Neural progenitor cell (in vitro differentiated cells): ENCODE results near the gene RASSF3. TPM values are rescaled to one million over a fixed set of nuclear protein-coding genes. Genes with fewer than 3 reads are reported as not detected.

Experiments
- DNase-seq: peaks from one replicate; pipeline ENCODE4 v3.0.0-alpha.2; 2016; ENCODE audit warnings: low spot score
- H2AFZ ChIP-seq: fragments of 200-600 bp; sonication (generic); replicated peaks from 2 replicates; pipeline ENCODE4 v1.6.1; 2016; ENCODE audit warnings: antibody characterized with exemption
- H3F3A ChIP-seq: fragments of 200-600 bp; sonication (generic); 2 replicates; pipeline ENCODE4 v1.6.1; 2016; ENCODE audit warnings: antibody characterized with exemption, low read depth
- H3K27ac ChIP-seq: fragments of 200-600 bp; sonication (generic); 2 replicates; pipeline ENCODE4 v1.5.1; 2016; ENCODE audit warnings: mild to moderate bottlenecking
- H3K27me3 ChIP-seq: fragments of 200-600 bp; sonication (generic); 2 replicates; pipeline ENCODE4 v1.6.1; 2016; ENCODE audit warnings: mild to moderate bottlenecking, moderate library complexity
- H3K36me3 ChIP-seq: fragments of 200-600 bp; sonication (generic); 2 replicates; pipeline ENCODE4 v1.5.1; 2016
- H3K4me1 ChIP-seq: fragments of 200-600 bp; sonication (generic); 2 replicates; pipeline ENCODE4 v1.6.1; 2016; ENCODE audit warnings: mixed run types
- H3K4me2 ChIP-seq: fragments of 200-600 bp; sonication (generic); 2 replicates; pipeline ENCODE4 v1.6.1; 2016
- H3K4me3 ChIP-seq: fragments of 200-600 bp; sonication (generic); 2 replicates; pipeline ENCODE4 v1.5.1; 2016
- H3K79me2 ChIP-seq: fragments of 200-600 bp; sonication (generic); 2 replicates; pipeline ENCODE4 v1.6.1; 2016; ENCODE audit warnings: low read depth
- H3K9ac ChIP-seq: fragments of 200-600 bp; sonication (generic); 2 replicates; pipeline ENCODE4 v1.6.1; 2016
- H3K9me3 ChIP-seq: fragments of 200-600 bp; sonication (generic); 2 replicates; pipeline ENCODE4 v1.5.1; 2016; ENCODE audit warnings: low read depth
- H4K20me1 ChIP-seq: fragments of 200-600 bp; sonication (generic); 2 replicates; pipeline ENCODE4 v1.6.1; 2016; ENCODE audit warnings: low read depth
- H3K27ac Mint-ChIP-seq: 3 replicates; pipeline ENCODE4 v1.8.0; 2021; ENCODE audit warnings: mixed read lengths
- H3K27me3 Mint-ChIP-seq: 2 replicates; pipeline ENCODE4 v1.8.0; 2022; ENCODE audit warnings: low read depth, mild to moderate bottlenecking, inconsistent platforms, moderate library complexity, mixed read lengths; ENCODE audit not compliant: insufficient read depth
- H3K36me3 Mint-ChIP-seq: 3 replicates; pipeline ENCODE4 v1.8.0; 2021; ENCODE audit warnings: mixed read lengths
- H3K4me1 Mint-ChIP-seq: 3 replicates; pipeline ENCODE4 v1.8.0; 2021; ENCODE audit warnings: mixed read lengths
- H3K4me3 Mint-ChIP-seq: 3 replicates; pipeline ENCODE4 v1.8.0; 2021; ENCODE audit warnings: mild to moderate bottlenecking, moderate library complexity, mixed read lengths
- H3K9me3 Mint-ChIP-seq: 3 replicates; pipeline ENCODE4 v1.8.0; 2020; ENCODE audit warnings: mixed read lengths
- CTCF ChIP-seq: fragments of 200-600 bp; sonication (generic); IDR thresholded peaks from 2 replicates; pipeline ENCODE4 v1.5.1; 2017; ENCODE audit warnings: antibody characterized with exemption, mild to moderate bottlenecking
- EZH2 ChIP-seq: fragments of 200-600 bp; sonication (generic); IDR thresholded peaks from 2 replicates; pipeline ENCODE4 v1.6.1; 2017; ENCODE audit warnings: antibody characterized with exemption, mild to moderate bottlenecking, moderate library complexity
- EZH2phosphoT487 ChIP-seq: fragments of 200-600 bp; sonication (generic); IDR thresholded peaks from 2 replicates; pipeline ENCODE4 v1.6.1; 2017; ENCODE audit warnings: antibody characterized with exemption
- total RNA-seq: library from RNA; depleted of rRNA; stranded (reverse); fragments of >200 nt; gene quantifications from 2 replicates; pipeline ENCODE4 v1.2.3, GENCODE V29; 2015; ENCODE audit warnings: low replicate concordance

The RASSF3 gene
- total RNA-seq, 1 donor from 2014 or later, result 14.5 TPM

GRCh38 chr12:64669270-64669842 is 59.1 kb downstream of the RASSF3 start:
- Histone ChIP-seq H3K79me2 (peaks cover 39% of the 10 kb centered on the region), H3K36me3 (no peaks in the 10 kb centered on the region), H3K27me3 (no peaks in the 10 kb centered on the region), H3K27ac (no peak overlapping the region), H3K4me2 (no peak overlapping the region), H2AFZ (no peak overlapping the region), H3K4me3 (no peak overlapping the region), H3K9ac (no peak overlapping the region), H3K4me1 (peaks cover 25% of the 10 kb centered on the region), H3F3A (no peaks in the 10 kb centered on the region), H4K20me1 (peaks cover 58% of the 10 kb centered on the region), H3K9me3 (no peaks in the 10 kb centered on the region)
- Mint-ChIP-seq H3K36me3 (no peaks in the 10 kb centered on the region), H3K9me3 (no peaks in the 10 kb centered on the region), H3K27me3 (no peaks in the 10 kb centered on the region), H3K4me3 (no peak overlapping the region), H3K4me1 (peaks cover 57% of the 10 kb centered on the region), H3K27ac (peak overlapping the region; percentile 8)
- TF ChIP-seq EZH2 (no peak), CTCF (no peak), EZH2phosphoT487 (no peak)
- DNase-seq, result no peak

- no peak overlapping the region for H2AFZ ChIP-seq
- no peak overlapping the region for H3K27ac Mint-ChIP-seq
- H3K27me3 Mint-ChIP-seq, result no peaks in the 10 kb centered on the region
- no peak overlapping the region for H3K9ac ChIP-seq
- peaks cover 25% of the 10 kb centered on the region for H3K4me1 ChIP-seq
- H3K4me1 Mint-ChIP-seq, result peaks cover 61% of the 10 kb centered on the region
- H4K20me1 ChIP-seq, result peaks cover 64% of the 10 kb centered on the region
- no peak for DNase-seq
- H3K9me3 Mint-ChIP-seq, result no peaks in the 10 kb centered on the region
- H3K4me3 ChIP-seq, result no peak overlapping the region
- H3K36me3 ChIP-seq, result no peaks in the 10 kb centered on the region
- no peaks in the 10 kb centered on the region for H3K36me3 Mint-ChIP-seq
- no peak overlapping the region for H3K4me2 ChIP-seq
- no peak overlapping the region for H3K27ac ChIP-seq
- H3F3A ChIP-seq, result peaks cover 1% of the 10 kb centered on the region
- H3K9me3 ChIP-seq, result no peaks in the 10 kb centered on the region
- no peak overlapping the region for H3K4me3 Mint-ChIP-seq
- H3K27me3 ChIP-seq, result no peaks in the 10 kb centered on the region
- TF ChIP-seq EZH2phosphoT487, result no peak
- TF ChIP-seq CTCF, result no peak
- TF ChIP-seq EZH2, result no peak
- H3K79me2 ChIP-seq, result peaks cover 45% of the 10 kb centered on the region
Observed at GRCh38 chr12:64670019-64670418, 59.7 kb downstream of the RASSF3 start.

- Histone ChIP-seq H3K4me2 (no peak overlapping the region), H3F3A (peaks cover 7% of the 10 kb centered on the region), H3K27me3 (no peaks in the 10 kb centered on the region), H3K27ac (no peak overlapping the region), H3K79me2 (peaks cover 38% of the 10 kb centered on the region), H2AFZ (no peak overlapping the region), H3K9me3 (no peaks in the 10 kb centered on the region), H3K4me3 (no peak overlapping the region), H3K36me3 (no peaks in the 10 kb centered on the region), H4K20me1 (peaks cover 66% of the 10 kb centered on the region), H3K9ac (no peak overlapping the region), H3K4me1 (peaks cover 20% of the 10 kb centered on the region)
- H3K27ac Mint-ChIP-seq, result peak overlapping the region; percentile 17
- DNase-seq, result no peak
- no peaks in the 10 kb centered on the region for H3K27me3 Mint-ChIP-seq
- TF ChIP-seq EZH2phosphoT487, result no peak
- no peak for TF ChIP-seq CTCF
- no peak for TF ChIP-seq EZH2
- H3K9me3 Mint-ChIP-seq, result no peaks in the 10 kb centered on the region
- no peaks in the 10 kb centered on the region for H3K36me3 Mint-ChIP-seq
- peaks cover 61% of the 10 kb centered on the region for H3K4me1 Mint-ChIP-seq
- H3K4me3 Mint-ChIP-seq, result no peak overlapping the region
Observed at GRCh38 chr12:64670919-64671639, 60.8 kb downstream of the RASSF3 start.
